Neuronal stem cell (in vitro differentiated cells): ENCODE measurements around the gene GJB1.
"Not testable (repeated sequence)": the region's sequence is repeated elsewhere in the genome, so short reads cannot be mapped to it uniquely, and the experiment has no call there.

Experiments
- DNase-seq: peaks from one replicate; pipeline ENCODE4 v3.0.0-alpha.2; 2013; ENCODE audit warnings: low spot score
- H2AFZ ChIP-seq: one replicate; pipeline ENCODE4 v1.6.1; 2013; ENCODE audit warnings: mild to moderate bottlenecking, low read length, inconsistent platforms
- H2AK5ac ChIP-seq: 2 replicates; pipeline ENCODE4 v1.6.1; 2013; ENCODE audit warnings: low read depth, mild to moderate bottlenecking, inconsistent platforms, low read length, moderate library complexity, mixed read lengths
- H2BK120ac ChIP-seq: 2 replicates; pipeline ENCODE4 v1.6.1; 2013; ENCODE audit warnings: low read depth, mild to moderate bottlenecking, inconsistent platforms, low read length, moderate library complexity, mixed read lengths
- H2BK12ac ChIP-seq: one replicate; pipeline ENCODE4 v1.6.1; 2013; ENCODE audit warnings: low read length, inconsistent platforms
- H2BK15ac ChIP-seq: 2 replicates; pipeline ENCODE4 v1.6.1; 2013; ENCODE audit warnings: mild to moderate bottlenecking, low read length, inconsistent platforms, mixed read lengths
- H2BK5ac ChIP-seq: one replicate; pipeline ENCODE4 v1.6.1; 2013; ENCODE audit warnings: inconsistent platforms, mild to moderate bottlenecking, low read length, moderate library complexity
- H3K14ac ChIP-seq: one replicate; pipeline ENCODE4 v1.6.1; 2013; ENCODE audit warnings: low read length, inconsistent platforms
- H3K18ac ChIP-seq: 2 replicates; pipeline ENCODE4 v1.6.1; 2013; ENCODE audit warnings: low read length, inconsistent platforms
- H3K23ac ChIP-seq: 2 replicates; pipeline ENCODE4 v1.6.1; 2013; ENCODE audit warnings: low read depth, mild to moderate bottlenecking, mixed read lengths, low read length, inconsistent platforms; ENCODE audit not compliant: poor library complexity
- H3K27ac ChIP-seq: replicated peaks from 3 replicates; pipeline ENCODE4 v1.5.1; 2013; ENCODE audit warnings: low read length, inconsistent platforms
- H3K27me3 ChIP-seq, 3 experiments: 2 replicates each; pipeline ENCODE4 v1.6.1; 2013; ENCODE audit warnings: low read length in 3 of 3, mild to moderate bottlenecking in 2 of 3, inconsistent platforms in 1 of 3, low read depth in 1 of 3, mixed read lengths in 1 of 3, moderate library complexity in 1 of 3; ENCODE audit not compliant: control insufficient read depth in 3 of 3, insufficient read depth in 3 of 3
- H3K36me3 ChIP-seq, 2 donors: replicated peaks in 1 of 2; 2 replicates each; pipeline ENCODE4 v1.6.1; 2013; ENCODE audit warnings: low read length in 2 of 2; ENCODE audit not compliant: control insufficient read depth in 2 of 2, insufficient read depth in 2 of 2
- H3K4ac ChIP-seq: 2 replicates; pipeline ENCODE4 v1.6.1; 2013; ENCODE audit warnings: inconsistent platforms, mild to moderate bottlenecking, low read length, moderate library complexity
- H3K4me1 ChIP-seq, 2 donors: 1 replicate in 1 of 2; 2 replicates in 1 of 2; pipeline ENCODE4 v1.6.1; 2013; ENCODE audit warnings: low read length in 2 of 2, low read depth in 1 of 2; ENCODE audit not compliant: control insufficient read depth in 2 of 2, insufficient read depth in 1 of 2
- H3K4me2 ChIP-seq: one replicate; pipeline ENCODE4 v1.6.1; 2013; ENCODE audit warnings: mild to moderate bottlenecking, low read length, inconsistent platforms; ENCODE audit not compliant: insufficient read depth, poor library complexity, severe bottlenecking
- H3K4me3 ChIP-seq, 2 donors: 2 replicates each; pipeline ENCODE4 v1.5.1; 2013; ENCODE audit warnings: low read length in 2 of 2, mild to moderate bottlenecking in 2 of 2, inconsistent platforms in 1 of 2, moderate library complexity in 1 of 2
- H3K79me1 ChIP-seq: one replicate; pipeline ENCODE4 v1.6.1; 2013; ENCODE audit warnings: low read depth, mild to moderate bottlenecking, inconsistent platforms, low read length, moderate library complexity
- H3K9ac ChIP-seq: one replicate; pipeline ENCODE4 v1.6.1; 2013; ENCODE audit warnings: mild to moderate bottlenecking, low read depth, low read length, inconsistent platforms; ENCODE audit not compliant: poor library complexity
- H3K9me3 ChIP-seq, 2 donors: replicated peaks in 1 of 2; 2 replicates each; pipeline versions ENCODE3 to v1.6.1; 2013; ENCODE audit warnings: low read length in 2 of 2, mild to moderate bottlenecking in 2 of 2, inconsistent platforms in 1 of 2, low read depth in 1 of 2, mixed read lengths in 1 of 2, moderate library complexity in 1 of 2; ENCODE audit not compliant: control insufficient read depth in 2 of 2, insufficient read depth in 1 of 2
- H4K8ac ChIP-seq: one replicate; pipeline ENCODE4 v1.6.1; 2013; ENCODE audit warnings: low read depth, mild to moderate bottlenecking, inconsistent platforms, low read length, moderate library complexity
- H4K91ac ChIP-seq: one replicate; pipeline ENCODE4 v1.6.1; 2013; ENCODE audit warnings: low read length, low read depth, mild to moderate bottlenecking, inconsistent platforms; ENCODE audit not compliant: poor library complexity
- WGBS, 2 donors: extraction: QIAGEN DNeasy Blood & Tissue Kit; methylation state at CpG; one replicate each; pipeline ENCODE4 v1.1.7; 2013; ENCODE audit warnings: missing lambda C conversion rate in 2 of 2, mixed read lengths in 1 of 2; ENCODE audit not compliant: insufficient read length in 2 of 2, insufficient replicate concordance in 1 of 2; ENCODE audit errors: extremely low coverage in 2 of 2; 5-methylcytosine and 5-hydroxymethylcytosine counted together

The GJB1 gene

DNA sequence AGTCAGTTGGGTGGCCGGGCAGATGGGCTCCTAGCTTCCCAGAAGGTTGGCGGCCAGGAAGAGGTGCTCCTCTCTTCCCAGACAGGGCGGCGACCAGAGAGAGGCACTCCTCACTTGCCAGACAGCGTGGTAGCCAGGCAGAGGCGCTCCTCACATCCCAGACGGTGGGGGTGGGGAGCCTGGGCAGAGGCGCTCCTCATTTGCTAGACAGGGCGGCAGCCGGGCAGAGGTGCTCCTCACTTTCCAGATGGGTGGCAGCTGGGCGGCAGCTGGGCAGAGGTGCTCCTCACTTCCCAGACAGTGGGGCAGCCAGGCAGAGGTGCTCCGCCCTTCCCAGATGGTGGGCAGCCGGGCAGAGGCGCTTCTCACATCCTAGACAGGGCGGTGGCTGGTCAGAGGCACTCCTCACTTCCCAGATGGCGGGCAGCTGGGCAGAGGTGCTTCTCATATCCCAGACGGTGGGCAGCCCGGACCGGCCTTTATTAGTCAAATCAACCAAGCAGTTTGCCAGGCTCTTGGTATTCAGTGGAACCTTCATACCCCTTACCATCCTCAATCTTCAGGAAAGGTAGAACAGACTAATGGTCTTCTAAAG is 46.9 kb downstream of the GJB1 start:
- H3K4ac ChIP-seq, result no peak overlapping the region
- no peak for DNase-seq
- H2BK15ac ChIP-seq, result no peak overlapping the region
- H4K91ac ChIP-seq, result no peak overlapping the region
- H3K4me2 ChIP-seq, result no peak overlapping the region
- H3K27ac ChIP-seq, result no peak overlapping the region
- H2BK12ac ChIP-seq, result no peak overlapping the region
- no peak overlapping the region for H3K4me3 ChIP-seq
- no peak overlapping the region for H2AK5ac ChIP-seq
- no peak overlapping the region for H3K14ac ChIP-seq
- H3K9ac ChIP-seq, result no peak overlapping the region
- no peaks in the 10 kb centered on the region for H3K79me1 ChIP-seq
- no peak overlapping the region for H2BK120ac ChIP-seq
- H3K18ac ChIP-seq, result no peak overlapping the region
- no peak overlapping the region for H3K23ac ChIP-seq
- H3K36me3 ChIP-seq, result no peaks in the 10 kb centered on the region
- no peaks in the 10 kb centered on the region for H3K4me1 ChIP-seq
- H4K8ac ChIP-seq, result no peak overlapping the region
- H3K9me3 ChIP-seq, result no peaks in the 10 kb centered on the region
- WGBS, 2 donors, result no CpG with 5 or more reads among the region's 19 CpGs
- no peak overlapping the region for H2BK5ac ChIP-seq
- H2AFZ ChIP-seq, result no peak overlapping the region
- H3K27me3 ChIP-seq, result no peaks in the 10 kb centered on the region

DNA sequence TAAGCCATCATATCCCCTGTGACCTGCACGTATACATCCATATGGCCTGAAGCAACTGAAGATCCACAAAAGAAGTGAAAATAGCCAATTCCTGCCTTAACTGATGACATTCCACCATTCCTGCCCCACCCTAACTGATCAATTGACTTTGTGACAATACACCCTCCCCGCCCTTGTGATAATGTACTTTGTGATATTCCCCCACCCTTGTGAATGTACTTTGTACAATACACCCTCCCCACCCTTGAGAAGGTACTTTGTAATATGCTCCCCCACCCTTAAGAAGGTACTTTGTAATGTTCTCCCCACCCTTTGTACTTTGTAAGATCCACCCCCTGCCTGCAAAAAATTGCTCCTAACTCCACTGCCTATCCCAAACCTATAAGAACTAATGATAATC is 49.3 kb downstream of the GJB1 start:
- not testable (repeated sequence) for H3K9me3 ChIP-seq, H2AFZ ChIP-seq, H3K27ac ChIP-seq, H2AK5ac ChIP-seq, H2BK15ac ChIP-seq, H3K9ac ChIP-seq, H4K8ac ChIP-seq, H2BK12ac ChIP-seq, DNase-seq, H3K27me3 ChIP-seq, H3K4me3 ChIP-seq, H2BK120ac ChIP-seq, H3K4me1 ChIP-seq, H3K14ac ChIP-seq, H2BK5ac ChIP-seq, H3K18ac ChIP-seq, H4K91ac ChIP-seq, H3K4me2 ChIP-seq, H3K23ac ChIP-seq, H3K36me3 ChIP-seq, H3K79me1 ChIP-seq, H3K4ac ChIP-seq
- WGBS, 2 donors, result no CpG with 5 or more reads among the region's 2 CpGs
